T-helper 1 cell (primary cell): ENCODE measurements around the gene THRB.

Experiments
- DNase-seq, 5 donors: peaks; one replicate each; pipeline ENCODE4 v3.0.0-alpha.2; 2012 to 2020

Gene THRB

GRCh38 chr3:24086617-24087404 is 407.8 kb downstream of the THRB start:
- no peak for DNase-seq

DNA sequence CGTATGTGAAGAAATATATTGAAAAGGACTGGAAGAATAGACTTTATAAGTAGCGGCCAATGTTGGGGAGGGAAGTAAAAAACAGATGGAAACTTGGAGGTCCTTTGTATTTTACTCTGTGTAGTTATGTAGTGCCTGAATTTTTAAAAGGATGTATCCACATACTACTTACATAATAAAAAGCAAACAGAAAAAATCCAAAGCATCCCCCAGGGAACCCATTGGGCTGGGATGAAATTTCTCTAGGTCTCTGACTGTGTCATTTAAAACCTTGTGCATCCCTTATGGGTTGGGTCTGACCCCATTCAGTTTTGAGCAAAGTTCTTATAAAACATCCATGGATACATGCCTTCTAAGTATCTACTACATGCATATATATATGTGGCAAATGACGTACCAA is 408.4 kb downstream of the THRB start:
- DNase-seq = no peak

DNA sequence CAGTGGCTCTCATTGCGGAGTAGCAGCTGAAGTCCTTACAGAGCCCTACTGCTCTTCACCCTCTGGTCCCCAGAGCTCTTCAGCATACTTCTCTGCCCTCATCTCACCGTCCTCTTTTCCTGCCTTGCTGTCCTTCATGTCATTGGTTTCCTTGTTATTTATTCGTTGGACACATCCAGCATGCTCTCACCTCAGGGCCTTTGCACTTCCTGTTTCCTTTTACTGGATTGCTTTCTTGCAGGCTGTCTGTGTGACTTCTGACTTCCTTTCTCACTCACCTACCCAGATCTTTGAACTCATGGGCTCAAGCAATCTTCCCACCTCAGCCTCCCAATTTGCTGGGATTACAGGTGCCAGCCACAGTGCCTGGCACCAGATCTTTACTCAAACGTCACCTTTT is 422.5 kb downstream of the THRB start:
- DNase-seq = no peak

DNA sequence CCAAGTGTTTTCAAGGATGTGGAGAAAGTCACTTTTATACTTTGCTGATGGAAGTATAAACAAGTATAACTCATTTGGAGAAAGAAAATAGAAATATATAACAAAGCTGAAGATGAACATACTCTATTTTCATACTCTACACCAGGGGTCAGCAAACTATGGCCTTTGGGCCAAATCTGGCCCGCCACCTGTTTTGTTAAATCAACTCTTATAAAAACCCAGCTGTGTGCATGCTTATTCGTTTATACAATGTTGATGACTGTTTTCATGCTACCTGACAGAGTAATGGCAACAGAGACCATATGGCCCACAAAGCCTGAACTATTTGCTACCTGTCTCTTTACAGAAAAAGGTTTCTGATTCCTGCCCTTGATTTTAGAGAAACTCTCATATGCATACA is 425.6 kb downstream of the THRB start:
- no peak for DNase-seq

DNA sequence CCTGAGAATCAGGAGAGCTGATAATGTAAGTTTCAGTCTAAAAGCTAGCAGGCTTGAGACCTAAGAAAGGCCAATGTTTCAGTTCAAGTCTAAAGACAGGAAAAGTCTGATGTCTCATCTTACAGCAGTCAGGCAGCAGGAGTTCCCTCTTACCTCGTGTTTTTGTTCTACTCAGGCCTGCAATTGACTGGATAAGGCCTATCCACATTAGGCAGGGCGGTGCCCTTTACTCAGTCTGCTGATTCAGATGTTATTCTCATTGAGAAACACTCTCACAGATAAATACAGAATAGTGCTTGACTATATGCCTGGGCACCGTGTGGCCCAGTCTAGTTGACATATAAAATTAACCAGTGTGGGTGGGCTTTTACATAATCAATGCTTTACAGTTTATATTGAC is 427.2 kb downstream of the THRB start:
- no peak for DNase-seq
